22Rv1 (cell line): Measurements from ENCODE around the gene MDK.

Experiments
- H3K27ac ChIP-seq: fragments of 450-650 bp; 2 replicates; pipeline ENCODE4 v1.5.1; 2017
- ZFX ChIP-seq: fragments of 450-650 bp; IDR thresholded peaks from 2 replicates; pipeline ENCODE4 v1.6.1; 2017; ENCODE audit warnings: antibody characterized with exemption, borderline replicate concordance
- TF ChIP-seq, protein P1 (sequence below): fragments of 450-650 bp; IDR thresholded peaks from 2 replicates; pipeline ENCODE4 v1.5.1; 2017; ENCODE audit warnings: mild to moderate bottlenecking

The MDK gene

DNA sequence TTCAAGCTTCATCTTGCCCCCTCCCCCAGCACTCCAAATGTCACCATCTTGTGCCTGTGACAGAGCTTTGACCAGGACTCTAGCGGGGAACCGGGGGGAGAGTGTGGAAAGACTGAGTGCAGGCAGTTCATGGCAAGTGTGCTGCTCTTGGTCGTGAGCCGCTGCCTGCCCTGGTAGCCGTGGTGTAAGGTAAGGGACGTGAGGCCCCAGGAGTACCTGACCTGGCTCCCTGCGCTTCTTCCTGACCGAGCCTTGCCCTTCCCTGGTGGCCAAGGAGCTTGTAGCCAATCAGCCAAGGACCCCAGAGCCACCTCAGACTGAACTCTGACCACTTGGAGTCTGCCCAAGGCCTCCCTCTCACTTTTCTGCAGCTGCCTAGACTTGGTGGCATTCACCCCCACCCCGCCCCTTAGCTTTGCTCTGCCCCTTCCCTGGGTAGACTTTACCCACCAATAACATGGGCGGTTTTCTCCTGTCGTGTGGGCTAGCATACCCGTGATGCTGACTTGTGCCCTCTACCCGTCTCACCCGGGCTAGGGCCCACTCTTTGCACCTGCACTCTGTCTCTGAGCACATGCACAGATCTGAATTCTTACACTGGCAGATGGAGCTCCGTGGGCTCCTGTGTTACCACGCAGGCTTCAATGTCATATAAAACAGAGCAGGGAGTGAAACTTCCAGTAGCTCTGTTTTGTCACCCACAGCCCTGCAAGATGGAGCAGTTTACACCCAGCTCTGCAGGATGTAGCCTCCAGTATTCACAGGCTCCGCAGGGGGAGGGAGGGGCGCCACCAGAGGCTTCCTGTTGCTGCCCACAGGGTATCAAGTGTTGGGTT, 32.7 kb upstream of the MDK start:
- H3K27ac ChIP-seq, result peak overlapping the region; percentile 68
- TF ChIP-seq, protein P1, sequence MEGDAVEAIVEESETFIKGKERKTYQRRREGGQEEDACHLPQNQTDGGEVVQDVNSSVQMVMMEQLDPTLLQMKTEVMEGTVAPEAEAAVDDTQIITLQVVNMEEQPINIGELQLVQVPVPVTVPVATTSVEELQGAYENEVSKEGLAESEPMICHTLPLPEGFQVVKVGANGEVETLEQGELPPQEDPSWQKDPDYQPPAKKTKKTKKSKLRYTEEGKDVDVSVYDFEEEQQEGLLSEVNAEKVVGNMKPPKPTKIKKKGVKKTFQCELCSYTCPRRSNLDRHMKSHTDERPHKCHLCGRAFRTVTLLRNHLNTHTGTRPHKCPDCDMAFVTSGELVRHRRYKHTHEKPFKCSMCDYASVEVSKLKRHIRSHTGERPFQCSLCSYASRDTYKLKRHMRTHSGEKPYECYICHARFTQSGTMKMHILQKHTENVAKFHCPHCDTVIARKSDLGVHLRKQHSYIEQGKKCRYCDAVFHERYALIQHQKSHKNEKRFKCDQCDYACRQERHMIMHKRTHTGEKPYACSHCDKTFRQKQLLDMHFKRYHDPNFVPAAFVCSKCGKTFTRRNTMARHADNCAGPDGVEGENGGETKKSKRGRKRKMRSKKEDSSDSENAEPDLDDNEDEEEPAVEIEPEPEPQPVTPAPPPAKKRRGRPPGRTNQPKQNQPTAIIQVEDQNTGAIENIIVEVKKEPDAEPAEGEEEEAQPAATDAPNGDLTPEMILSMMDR, result no peak
- no peak for TF ChIP-seq ZFX

DNA sequence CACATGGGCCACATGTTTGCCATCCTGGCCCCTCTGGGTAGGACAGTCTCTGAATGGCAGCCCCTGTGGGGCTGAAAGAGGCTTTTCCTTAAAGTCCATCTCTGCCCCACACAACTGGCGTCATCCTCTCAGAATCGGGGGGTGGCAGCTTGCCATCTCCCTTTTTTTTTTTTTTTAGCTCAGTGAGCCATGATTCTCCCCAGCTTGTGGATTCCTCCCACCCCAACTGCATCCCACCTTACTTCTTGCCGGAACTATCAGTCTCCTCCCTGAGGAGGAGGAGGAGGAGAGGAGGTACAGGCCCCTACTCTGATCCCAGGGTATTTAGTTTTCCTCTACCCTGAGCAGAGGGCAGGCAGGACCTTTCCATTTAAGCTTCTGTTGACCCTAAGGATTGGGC, 30.8 kb upstream of the MDK start:
- peak overlapping the region; percentile 68 for H3K27ac ChIP-seq
- no peak for TF ChIP-seq ZFX
- TF ChIP-seq, protein P1, result no peak

DNA sequence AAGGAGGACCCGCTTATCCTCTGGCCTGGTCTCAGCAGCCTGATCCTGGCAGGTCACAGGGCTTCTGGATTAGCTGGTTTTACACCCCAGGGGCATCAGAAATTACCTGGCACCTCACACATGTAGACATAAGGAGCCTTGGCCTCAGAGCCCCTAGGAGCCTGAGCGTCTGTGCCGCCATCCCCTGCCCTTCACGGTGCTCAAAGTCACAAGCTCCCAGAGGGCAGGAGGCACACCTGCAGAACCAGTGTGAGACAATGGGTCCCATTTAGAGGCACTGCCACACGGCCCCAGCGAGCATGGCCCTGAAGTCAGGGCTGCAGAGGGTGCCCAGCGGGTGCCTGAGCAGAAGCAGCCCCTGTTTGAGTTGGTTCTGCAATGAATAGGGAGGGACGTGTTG, 30.3 kb upstream of the MDK start:
- TF ChIP-seq, protein P1, result no peak
- TF ChIP-seq ZFX, result no peak
- H3K27ac ChIP-seq, result peak overlapping the region; percentile 68

DNA sequence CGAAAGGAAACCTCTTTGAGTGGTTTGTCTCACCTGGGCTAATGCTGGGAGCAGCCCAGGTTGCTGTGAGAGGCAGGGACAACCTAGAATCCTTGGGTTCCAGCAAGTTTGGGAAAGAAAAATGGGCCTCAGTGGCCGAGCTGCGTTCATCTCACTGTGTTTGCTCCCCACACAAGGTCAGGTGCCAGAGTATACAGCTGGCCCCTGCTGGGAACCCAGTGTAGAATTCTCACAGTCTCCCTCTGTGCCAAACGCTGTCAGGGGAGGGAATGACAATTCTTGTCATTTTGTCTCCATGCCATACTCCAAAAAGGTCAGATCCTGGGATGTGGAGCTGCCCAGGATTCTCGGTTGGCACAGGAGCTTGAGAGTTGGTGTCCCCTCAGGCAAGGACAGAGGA, 29.9 kb upstream of the MDK start:
- peak overlapping the region; percentile 68 for H3K27ac ChIP-seq
- TF ChIP-seq, protein P1, result no peak
- TF ChIP-seq ZFX, result no peak

DNA sequence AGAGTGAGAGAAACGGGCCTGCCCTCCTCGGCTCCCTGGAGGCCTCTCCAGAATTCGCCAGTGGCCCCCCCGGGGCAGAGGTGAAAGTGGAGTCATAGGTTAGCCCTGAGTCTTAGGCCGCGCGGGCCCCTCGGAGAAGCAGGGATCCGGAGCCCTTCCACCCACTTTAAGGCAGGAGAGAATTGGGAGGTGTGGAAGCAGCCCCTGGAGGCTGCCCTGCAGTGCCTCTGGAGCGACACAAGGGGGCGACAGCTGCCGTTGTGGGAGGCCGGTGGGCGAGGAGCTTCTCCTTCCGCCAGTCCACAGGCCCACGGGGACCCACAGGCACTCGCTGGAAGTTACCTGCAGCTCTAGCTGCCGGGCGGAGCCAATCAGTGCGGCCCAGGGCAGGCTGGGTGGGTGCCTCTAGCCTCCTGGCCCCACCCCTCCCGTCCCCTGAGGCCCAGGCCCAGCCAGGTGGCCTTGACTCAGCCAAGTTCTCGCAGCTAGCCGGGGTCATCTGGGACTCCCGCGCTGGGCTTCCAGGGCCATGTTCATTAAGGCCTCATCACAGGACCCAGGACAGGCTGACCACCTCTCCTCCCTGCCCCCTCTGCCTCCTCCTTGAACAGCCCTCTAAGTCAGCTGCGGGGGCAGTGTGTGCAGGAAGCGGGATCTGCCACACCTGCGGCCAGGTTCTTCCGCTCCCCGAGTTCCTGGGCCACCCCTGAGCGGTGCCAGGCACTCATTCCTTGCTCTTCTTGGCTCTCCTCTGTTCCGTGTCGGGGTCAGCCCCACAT, 29.2 kb upstream of the MDK start:
- H3K27ac ChIP-seq, result peak overlapping the region; percentile 68; the same call in 1 of the 2 replicates
- no peak for TF ChIP-seq ZFX
- TF ChIP-seq, protein P1, result peak; percentile 81

DNA sequence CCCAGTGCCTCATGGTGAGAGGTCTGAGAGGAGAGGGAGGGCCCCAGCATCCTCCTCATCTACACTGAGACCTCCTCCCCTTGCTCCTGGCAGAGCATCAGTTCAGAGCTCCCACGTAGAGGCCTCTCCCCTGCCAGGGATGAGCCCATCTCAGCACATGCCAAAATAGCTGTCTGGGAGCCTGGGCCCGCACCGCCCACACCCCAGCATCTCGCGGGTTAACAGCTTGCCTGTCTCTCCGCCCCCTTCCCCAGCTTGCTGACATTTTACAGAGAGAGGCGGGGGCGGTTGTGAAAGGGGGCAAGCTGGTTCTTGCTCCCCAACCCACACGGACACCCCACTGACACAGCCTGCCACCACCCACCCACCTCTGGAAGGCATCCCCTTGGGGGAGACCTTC, 27.8 kb upstream of the MDK start:
- TF ChIP-seq ZFX, result no peak
- TF ChIP-seq, protein P1, result no peak
- H3K27ac ChIP-seq, result no peak overlapping the region
